Measurements from ENCODE around the gene SYCP2L.
"Not testable (repeated sequence)": the region's sequence is repeated elsewhere in the genome, so short reads cannot be mapped to it uniquely, and the experiment has no call there.

The SYCP2L gene

DNA sequence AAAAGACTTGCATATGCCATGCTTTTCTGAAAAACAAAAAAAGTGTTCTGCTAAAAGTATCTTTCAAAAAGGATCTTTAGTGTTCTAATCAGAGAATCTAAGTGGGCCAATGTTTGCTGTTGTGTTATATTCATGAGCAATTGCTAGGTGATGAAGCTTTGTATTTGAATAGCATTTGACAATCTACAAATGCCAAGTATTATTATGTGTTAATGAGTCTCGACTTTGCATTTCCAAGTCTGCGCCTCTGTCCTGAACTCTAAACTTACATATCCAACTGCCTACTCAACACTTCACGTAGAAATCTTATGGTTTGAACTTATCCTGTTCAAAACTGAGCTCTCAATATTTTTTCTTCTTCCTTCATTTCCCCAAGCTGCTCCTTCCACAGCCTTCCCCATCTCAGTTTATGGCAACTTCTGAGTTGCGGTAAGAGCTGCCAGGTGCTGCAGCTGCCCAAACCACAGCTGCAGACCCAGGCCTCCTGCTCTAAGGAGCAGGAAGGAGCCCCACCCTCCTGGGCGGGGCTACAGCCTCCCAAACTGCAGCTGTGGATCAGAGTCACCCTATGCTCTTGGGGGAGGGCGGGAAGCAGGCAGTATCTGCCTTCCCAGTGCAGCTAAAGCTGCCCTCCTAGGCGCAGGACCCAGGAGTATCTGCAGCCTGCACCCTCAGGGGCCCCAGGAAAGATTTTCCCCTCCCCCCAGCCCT lies 31.8 kb upstream of the SYCP2L start:
- H3K27ac ChIP-seq (ENCODE audit: low read depth, low read length) = no peak overlapping the region
- no peak overlapping the region for H2AFZ ChIP-seq (ENCODE audit: low read length, unreplicated experiment)
- peaks cover 15% of the 10 kb centered on the region for H3K27me3 ChIP-seq (ENCODE audit: insufficient read depth, low read length)
- H3K4me3 ChIP-seq (ENCODE audit: low read depth, low read length) = no peak overlapping the region
- no peaks in the 10 kb centered on the region for H3K79me2 ChIP-seq (ENCODE audit: control insufficient read depth, insufficient read depth, low read length, unreplicated experiment)
- no peaks in the 10 kb centered on the region for H3K4me1 ChIP-seq (ENCODE audit: control insufficient read depth, insufficient read depth, low read length, unreplicated experiment)
- no peaks in the 10 kb centered on the region for H3K36me3 ChIP-seq (ENCODE audit: insufficient read depth, low read length)

DNA sequence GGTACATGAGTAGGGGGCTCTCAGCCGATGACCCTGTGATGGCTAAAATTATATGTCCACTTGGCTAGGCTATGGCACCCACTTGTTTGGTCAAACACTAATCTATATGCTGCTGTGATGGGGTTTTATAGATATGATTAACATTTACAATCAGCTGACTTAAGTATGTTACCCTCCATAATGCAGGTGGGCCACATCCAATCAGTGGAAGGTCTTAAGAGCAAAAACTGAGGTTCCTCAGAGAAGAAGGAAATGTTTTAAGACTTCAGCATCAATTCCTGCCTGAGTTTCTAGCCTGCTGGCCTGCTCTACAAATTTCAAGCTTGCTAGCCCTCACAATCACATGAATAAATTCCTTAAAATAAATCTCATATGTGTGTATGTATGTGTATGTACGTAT lies 29.6 kb upstream of the SYCP2L start:
- no peaks in the 10 kb centered on the region for H3K4me1 ChIP-seq (ENCODE audit: control insufficient read depth, insufficient read depth, low read length, unreplicated experiment)
- no peak overlapping the region for H3K27ac ChIP-seq (ENCODE audit: low read depth, low read length)
- H3K27me3 ChIP-seq (ENCODE audit: insufficient read depth, low read length) = peaks cover 9% of the 10 kb centered on the region
- H3K79me2 ChIP-seq (ENCODE audit: control insufficient read depth, insufficient read depth, low read length, unreplicated experiment) = no peaks in the 10 kb centered on the region
- H3K4me3 ChIP-seq (ENCODE audit: low read depth, low read length) = no peak overlapping the region
- H3K36me3 ChIP-seq (ENCODE audit: insufficient read depth, low read length) = no peaks in the 10 kb centered on the region
- H2AFZ ChIP-seq (ENCODE audit: low read length, unreplicated experiment) = no peak overlapping the region

DNA sequence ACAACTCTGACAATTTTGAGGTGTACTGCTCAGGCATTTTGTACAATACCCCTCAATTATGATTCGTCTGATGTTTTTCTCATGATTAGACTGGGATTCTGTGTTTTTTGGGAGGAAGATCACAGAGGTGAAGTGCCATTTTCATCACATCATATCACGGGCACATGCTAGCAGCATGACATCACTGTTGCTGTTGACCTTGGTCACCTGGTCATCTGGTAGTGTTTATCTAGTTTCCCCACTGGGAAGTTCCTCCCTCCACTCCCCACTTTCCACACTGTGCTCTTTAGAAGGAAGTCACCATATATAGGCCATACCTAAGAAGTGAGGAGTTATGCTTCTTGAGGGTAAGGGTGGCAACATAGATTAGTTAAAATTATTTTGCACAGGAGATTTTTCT lies 25.8 kb upstream of the SYCP2L start:
- Histone ChIP-seq H3K79me2 (ENCODE audit: control insufficient read depth, insufficient read depth, low read length, unreplicated experiment) (no peaks in the 10 kb centered on the region), H3K4me1 (ENCODE audit: control insufficient read depth, insufficient read depth, low read length, unreplicated experiment) (no peaks in the 10 kb centered on the region), H3K27me3 (ENCODE audit: insufficient read depth, low read length) (peaks cover 10% of the 10 kb centered on the region; the same call in 1 of the 2 replicates), H3K4me3 (ENCODE audit: low read depth, low read length) (no peak overlapping the region), H2AFZ (ENCODE audit: low read length, unreplicated experiment) (no peak overlapping the region), H3K27ac (ENCODE audit: low read depth, low read length) (no peak overlapping the region), H3K36me3 (ENCODE audit: insufficient read depth, low read length) (no peaks in the 10 kb centered on the region)

DNA sequence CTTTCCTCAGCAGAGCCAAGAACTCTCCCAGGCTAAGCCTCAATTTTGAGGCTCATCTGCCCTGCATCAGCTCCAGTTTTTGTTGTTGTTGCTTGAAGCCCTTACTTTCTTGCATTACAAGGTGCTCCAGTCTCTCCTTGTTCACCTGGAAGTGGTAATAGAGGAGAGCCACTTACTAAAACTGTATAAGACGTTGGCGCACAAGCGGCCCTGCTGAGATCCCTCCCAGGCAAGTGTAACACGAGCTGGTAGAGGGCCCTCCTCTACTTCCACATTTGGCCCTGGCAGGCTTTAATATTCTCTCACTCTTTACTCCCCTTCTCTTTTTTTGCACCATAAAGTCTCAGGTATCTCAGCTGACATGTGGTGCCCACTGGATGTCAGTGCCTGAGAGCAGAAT lies 24.5 kb upstream of the SYCP2L start:
- H3K79me2 ChIP-seq (ENCODE audit: control insufficient read depth, insufficient read depth, low read length, unreplicated experiment) = no peaks in the 10 kb centered on the region
- no peaks in the 10 kb centered on the region for H3K36me3 ChIP-seq (ENCODE audit: insufficient read depth, low read length)
- no peaks in the 10 kb centered on the region for H3K4me1 ChIP-seq (ENCODE audit: control insufficient read depth, insufficient read depth, low read length, unreplicated experiment)
- no peak overlapping the region for H3K4me3 ChIP-seq (ENCODE audit: low read depth, low read length)
- no peak overlapping the region for H3K27ac ChIP-seq (ENCODE audit: low read depth, low read length)
- peaks cover 8% of the 10 kb centered on the region; the same call in 1 of the 2 replicates for H3K27me3 ChIP-seq (ENCODE audit: insufficient read depth, low read length)
- no peak overlapping the region for H2AFZ ChIP-seq (ENCODE audit: low read length, unreplicated experiment)

DNA sequence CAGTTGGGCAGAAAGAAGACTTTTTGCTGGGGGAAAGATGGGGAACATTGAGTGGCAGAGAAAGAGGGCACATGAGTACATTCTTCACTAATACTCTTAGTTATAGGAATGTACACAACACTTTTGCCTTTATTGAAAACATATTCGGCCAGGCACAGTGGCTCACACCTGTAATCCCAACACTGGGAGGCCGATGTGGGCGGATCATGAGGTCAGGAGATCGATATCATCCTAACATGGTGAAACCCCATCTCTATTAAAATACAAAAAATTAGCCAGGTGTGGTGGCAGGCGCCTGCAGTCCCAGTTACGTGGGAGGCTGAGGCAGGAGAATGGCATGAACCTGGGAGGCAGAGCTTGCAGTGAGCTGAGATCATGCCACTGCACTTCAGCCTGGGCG lies 23.8 kb upstream of the SYCP2L start:
- not testable (repeated sequence) for H3K27ac ChIP-seq (ENCODE audit: low read depth, low read length); H3K4me3 ChIP-seq (ENCODE audit: low read depth, low read length); H3K79me2 ChIP-seq (ENCODE audit: control insufficient read depth, insufficient read depth, low read length, unreplicated experiment); H3K27me3 ChIP-seq (ENCODE audit: insufficient read depth, low read length); H3K36me3 ChIP-seq (ENCODE audit: insufficient read depth, low read length); H3K4me1 ChIP-seq (ENCODE audit: control insufficient read depth, insufficient read depth, low read length, unreplicated experiment); H2AFZ ChIP-seq (ENCODE audit: low read length, unreplicated experiment)

DNA sequence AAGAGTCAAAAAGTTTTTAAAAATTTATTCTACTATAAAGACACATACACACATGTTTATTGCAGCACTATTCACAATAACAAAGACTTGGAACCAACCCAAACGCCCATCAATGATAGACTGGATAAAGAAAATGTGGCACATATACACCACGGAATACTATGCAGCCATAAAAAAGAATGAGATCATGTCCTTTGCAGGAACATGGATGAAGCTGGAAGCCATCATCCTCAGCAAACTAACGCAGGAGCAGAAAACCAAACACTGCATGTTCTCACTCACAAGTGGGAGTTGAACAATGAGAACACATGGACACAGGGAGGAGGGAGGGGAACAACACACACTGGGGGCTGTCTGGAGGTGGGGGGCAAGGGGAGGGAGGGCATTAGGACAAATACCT lies 20.1 kb upstream of the SYCP2L start:
- not testable (repeated sequence) for H3K4me3 ChIP-seq (ENCODE audit: low read depth, low read length); H2AFZ ChIP-seq (ENCODE audit: low read length, unreplicated experiment); H3K4me1 ChIP-seq (ENCODE audit: control insufficient read depth, insufficient read depth, low read length, unreplicated experiment); H3K79me2 ChIP-seq (ENCODE audit: control insufficient read depth, insufficient read depth, low read length, unreplicated experiment); H3K36me3 ChIP-seq (ENCODE audit: insufficient read depth, low read length); H3K27me3 ChIP-seq (ENCODE audit: insufficient read depth, low read length); H3K27ac ChIP-seq (ENCODE audit: low read depth, low read length)

DNA sequence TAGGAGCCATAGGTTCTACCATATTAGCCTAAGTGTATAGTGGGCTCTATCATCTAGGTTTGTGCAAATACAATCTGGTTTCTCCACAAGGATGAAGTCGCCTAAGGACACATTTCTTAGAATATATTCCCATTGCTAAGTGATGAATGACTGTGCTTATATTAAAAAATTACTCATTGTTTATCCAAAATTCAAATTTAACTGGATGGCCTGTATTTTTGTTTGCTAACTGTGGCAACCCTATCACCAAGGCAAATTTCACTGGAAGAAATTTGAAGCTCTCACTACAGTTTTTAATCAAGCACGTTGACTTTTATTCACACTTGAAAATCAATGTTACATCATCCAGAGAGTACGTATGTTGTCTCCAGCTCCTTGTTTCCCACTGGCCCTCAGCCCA lies 18.9 kb upstream of the SYCP2L start:
- no peak overlapping the region for H3K4me3 ChIP-seq (ENCODE audit: low read depth, low read length)
- H3K4me1 ChIP-seq (ENCODE audit: control insufficient read depth, insufficient read depth, low read length, unreplicated experiment) = no peaks in the 10 kb centered on the region
- H3K27me3 ChIP-seq (ENCODE audit: insufficient read depth, low read length) = peaks cover 6% of the 10 kb centered on the region; the same call in 1 of the 2 replicates
- H2AFZ ChIP-seq (ENCODE audit: low read length, unreplicated experiment) = no peak overlapping the region
- no peaks in the 10 kb centered on the region for H3K79me2 ChIP-seq (ENCODE audit: control insufficient read depth, insufficient read depth, low read length, unreplicated experiment)
- no peaks in the 10 kb centered on the region for H3K36me3 ChIP-seq (ENCODE audit: insufficient read depth, low read length)
- no peak overlapping the region for H3K27ac ChIP-seq (ENCODE audit: low read depth, low read length)

DNA sequence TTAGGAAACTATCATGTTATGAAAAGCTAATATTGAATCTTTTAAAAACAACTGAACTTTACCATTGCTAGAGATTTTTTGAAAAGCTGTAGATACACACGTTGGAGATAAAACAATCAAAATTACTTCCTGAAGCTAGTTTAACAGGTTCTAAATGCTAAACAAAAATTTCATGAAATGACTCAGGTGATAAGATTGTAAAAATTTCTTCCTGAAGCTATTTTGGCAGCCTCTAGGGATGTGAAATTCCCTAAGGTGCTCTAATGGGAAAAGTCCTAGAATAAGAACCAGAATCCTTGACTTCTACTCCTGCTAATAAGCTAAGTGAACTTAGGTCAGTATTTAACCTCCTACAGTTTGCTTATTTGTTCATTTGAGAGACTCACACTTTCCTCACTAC lies 13.5 kb upstream of the SYCP2L start:
- H2AFZ ChIP-seq (ENCODE audit: low read length, unreplicated experiment) = no peak overlapping the region
- no peaks in the 10 kb centered on the region for H3K4me1 ChIP-seq (ENCODE audit: control insufficient read depth, insufficient read depth, low read length, unreplicated experiment)
- H3K36me3 ChIP-seq (ENCODE audit: insufficient read depth, low read length) = no peaks in the 10 kb centered on the region
- H3K27me3 ChIP-seq (ENCODE audit: insufficient read depth, low read length) = peaks cover 17% of the 10 kb centered on the region; the same call in 1 of the 2 replicates
- no peak overlapping the region for H3K4me3 ChIP-seq (ENCODE audit: low read depth, low read length)
- no peaks in the 10 kb centered on the region for H3K79me2 ChIP-seq (ENCODE audit: control insufficient read depth, insufficient read depth, low read length, unreplicated experiment)
- H3K27ac ChIP-seq (ENCODE audit: low read depth, low read length) = no peak overlapping the region

DNA sequence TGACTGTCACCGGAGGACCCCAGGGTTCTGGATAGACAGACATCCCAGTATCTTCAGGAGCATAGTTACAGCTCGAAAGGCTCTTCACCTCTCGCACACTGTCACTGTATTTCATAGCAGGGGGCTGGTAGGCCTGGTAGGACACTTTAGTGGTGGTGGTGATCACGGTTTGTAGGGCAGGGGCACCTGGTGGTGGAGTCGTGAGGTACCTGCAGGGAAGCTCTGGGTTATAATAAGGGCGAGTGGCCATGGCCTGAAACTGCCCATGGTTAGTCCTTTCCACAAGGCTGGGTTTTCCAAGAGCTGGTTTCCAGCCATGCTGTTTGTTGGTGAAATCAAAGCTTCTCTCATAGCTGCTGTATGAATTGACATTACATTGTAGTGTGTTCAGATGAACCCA lies 12.6 kb upstream of the SYCP2L start:
- H2AFZ ChIP-seq (ENCODE audit: low read length, unreplicated experiment) = no peak overlapping the region

DNA sequence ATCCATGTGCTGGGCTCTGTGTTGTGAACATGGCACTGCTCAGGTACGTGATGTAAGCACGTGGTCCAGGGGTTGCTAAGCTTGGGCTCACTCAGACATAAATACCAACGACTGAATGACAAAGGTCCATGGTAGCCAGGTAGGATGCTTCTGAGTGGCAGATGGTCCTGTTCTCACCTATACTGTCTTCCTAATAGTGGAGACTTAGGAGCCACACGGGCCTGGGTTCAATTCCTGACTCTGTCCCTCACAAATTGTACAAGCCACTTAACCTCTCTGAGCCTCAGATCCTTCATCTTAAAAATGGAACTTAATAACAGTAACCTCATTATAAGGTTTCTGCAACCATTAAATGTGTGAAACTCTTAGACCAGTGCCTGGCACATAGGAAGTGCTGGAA lies 11.8 kb upstream of the SYCP2L start:
- no peak overlapping the region for H3K27ac ChIP-seq (ENCODE audit: low read depth, low read length)
- H3K4me1 ChIP-seq (ENCODE audit: control insufficient read depth, insufficient read depth, low read length, unreplicated experiment) = no peaks in the 10 kb centered on the region
- no peaks in the 10 kb centered on the region for H3K36me3 ChIP-seq (ENCODE audit: insufficient read depth, low read length)
- no peak overlapping the region for H3K4me3 ChIP-seq (ENCODE audit: low read depth, low read length)
- H2AFZ ChIP-seq (ENCODE audit: low read length, unreplicated experiment) = no peak overlapping the region
- H3K27me3 ChIP-seq (ENCODE audit: insufficient read depth, low read length) = peaks cover 26% of the 10 kb centered on the region
- H3K79me2 ChIP-seq (ENCODE audit: control insufficient read depth, insufficient read depth, low read length, unreplicated experiment) = no peaks in the 10 kb centered on the region

More for the DNA sequence above, 12.6 kb upstream of the SYCP2L start:
- H3K4me1 ChIP-seq (ENCODE audit: control insufficient read depth, insufficient read depth, low read length, unreplicated experiment) = no peaks in the 10 kb centered on the region
- H3K79me2 ChIP-seq (ENCODE audit: control insufficient read depth, insufficient read depth, low read length, unreplicated experiment) = no peaks in the 10 kb centered on the region
- no peak overlapping the region for H3K27ac ChIP-seq (ENCODE audit: low read depth, low read length)
- H3K36me3 ChIP-seq (ENCODE audit: insufficient read depth, low read length) = no peaks in the 10 kb centered on the region
- H3K4me3 ChIP-seq (ENCODE audit: low read depth, low read length) = no peak overlapping the region
- H3K27me3 ChIP-seq (ENCODE audit: insufficient read depth, low read length) = peaks cover 18% of the 10 kb centered on the region

DNA sequence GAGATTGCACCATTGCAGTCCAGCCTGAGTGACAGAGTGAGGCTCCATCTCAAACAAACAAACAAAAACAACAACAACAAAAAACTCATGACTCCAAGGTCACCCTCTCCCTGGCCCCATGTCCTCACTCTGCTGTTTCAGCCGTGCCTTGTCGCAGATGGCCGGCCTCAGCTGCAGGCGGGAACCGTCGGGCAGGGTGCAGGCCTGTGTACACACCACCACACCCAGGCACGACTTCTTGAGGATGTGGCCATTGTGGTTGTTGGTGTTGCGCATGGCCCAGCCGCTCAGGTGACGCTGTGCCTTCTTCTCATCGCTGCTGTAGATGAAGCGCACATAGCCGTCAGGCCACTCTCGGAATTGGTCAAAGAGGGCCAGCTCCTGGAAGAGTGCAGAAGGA lies 9.8 kb upstream of the SYCP2L start:
- H3K79me2 ChIP-seq (ENCODE audit: control insufficient read depth, insufficient read depth, low read length, unreplicated experiment) = no peaks in the 10 kb centered on the region
- no peak overlapping the region for H3K4me3 ChIP-seq (ENCODE audit: low read depth, low read length)
- no peaks in the 10 kb centered on the region for H3K36me3 ChIP-seq (ENCODE audit: insufficient read depth, low read length)
- H2AFZ ChIP-seq (ENCODE audit: low read length, unreplicated experiment) = no peak overlapping the region
- no peak overlapping the region for H3K27ac ChIP-seq (ENCODE audit: low read depth, low read length)
- no peaks in the 10 kb centered on the region for H3K4me1 ChIP-seq (ENCODE audit: control insufficient read depth, insufficient read depth, low read length, unreplicated experiment)
- peaks cover 45% of the 10 kb centered on the region for H3K27me3 ChIP-seq (ENCODE audit: insufficient read depth, low read length)
